Posterior vena cava (tissue), 2 donors: ENCODE data around the gene ZSWIM6. TPM values are rescaled to one million over a fixed set of nuclear protein-coding genes. Genes with fewer than 3 reads are reported as not detected.

Experiments used
- DNase-seq: peaks from one replicate; pipeline ENCODE4 v3.0.0-alpha.2; 2020; ENCODE audit warnings: low spot score
- intact Hi-C, 2 donors: fragments of 100-400 bp; cut with DNase I; formaldehyde crosslinking; loops; one replicate each; pipeline versions ENCODE4 v1.14.1 to v1.14.2; 2022 to 2023
- total RNA-seq, 2 donors: library from RNA; stranded (reverse); fragmentation: NEBNext Ultra II Directional; extraction: Animal tissue kit (Norgen Biotek cat#: 25700); gene quantifications; one replicate each; pipeline ENCODE4 v1.2.1, GENCODE V29; 2021
- donor health status: DM: yes; HTN: yes; CAD: no.
- donor health status: DM: yes; HTN: yes; CAD: no.

Gene ZSWIM6
- total RNA-seq, 2 donors from 2014 or later, result 14.0 to 15.3 TPM

DNA sequence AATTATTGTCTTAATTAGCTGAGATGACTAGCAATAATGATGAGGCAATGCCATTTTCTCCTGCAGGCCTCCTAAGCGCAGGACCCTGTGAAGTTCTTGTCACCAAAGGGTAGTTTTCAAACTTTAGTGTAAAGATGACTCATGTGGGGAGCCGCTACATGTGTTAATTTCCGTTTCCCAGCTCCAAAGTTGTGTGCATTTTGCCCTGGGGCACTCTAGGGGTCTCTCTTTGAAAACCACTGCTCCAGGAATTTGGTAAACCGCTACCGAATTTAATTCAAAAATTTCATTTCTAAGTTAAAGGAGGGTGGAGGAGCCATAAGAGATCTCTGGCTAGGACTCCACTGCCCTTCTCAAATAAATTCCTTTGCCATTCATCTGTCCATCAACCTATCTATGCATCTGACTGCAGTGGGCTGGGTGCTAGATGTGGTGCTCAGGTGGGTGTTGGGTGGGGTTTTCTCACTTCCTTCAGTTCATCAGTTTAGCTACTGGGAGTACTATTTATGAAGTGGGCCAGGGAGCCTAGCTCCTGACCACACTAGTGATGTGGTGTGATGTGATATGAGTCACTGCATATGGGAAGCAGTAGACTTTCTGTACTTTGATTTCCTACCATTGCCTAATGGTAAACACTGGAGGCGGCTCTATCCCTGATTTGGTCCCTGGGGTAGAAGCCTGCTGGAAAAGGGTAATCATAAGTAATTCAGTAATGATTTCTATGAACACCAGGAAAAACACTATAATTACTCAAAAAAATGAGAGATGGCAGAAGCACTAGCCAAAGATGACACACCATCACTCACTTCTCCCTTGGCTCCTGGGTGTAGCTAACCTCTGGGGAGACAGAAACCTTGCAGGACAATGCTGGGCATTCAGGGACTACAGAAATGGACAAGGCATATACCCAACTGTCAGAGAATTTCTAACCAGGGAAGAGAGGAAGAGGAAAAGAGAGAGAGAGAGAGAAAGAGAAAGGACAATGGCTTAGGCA lies 4.0 kb upstream of the ZSWIM6 start:
- DNase-seq, result no peak
- intact Hi-C loops, result loop anchor here in 1 of 2 donors (10.0 kb wide), 1 partner anchor 163 kb away; the partner anchor contains the start of gene SMIM15

DNA sequence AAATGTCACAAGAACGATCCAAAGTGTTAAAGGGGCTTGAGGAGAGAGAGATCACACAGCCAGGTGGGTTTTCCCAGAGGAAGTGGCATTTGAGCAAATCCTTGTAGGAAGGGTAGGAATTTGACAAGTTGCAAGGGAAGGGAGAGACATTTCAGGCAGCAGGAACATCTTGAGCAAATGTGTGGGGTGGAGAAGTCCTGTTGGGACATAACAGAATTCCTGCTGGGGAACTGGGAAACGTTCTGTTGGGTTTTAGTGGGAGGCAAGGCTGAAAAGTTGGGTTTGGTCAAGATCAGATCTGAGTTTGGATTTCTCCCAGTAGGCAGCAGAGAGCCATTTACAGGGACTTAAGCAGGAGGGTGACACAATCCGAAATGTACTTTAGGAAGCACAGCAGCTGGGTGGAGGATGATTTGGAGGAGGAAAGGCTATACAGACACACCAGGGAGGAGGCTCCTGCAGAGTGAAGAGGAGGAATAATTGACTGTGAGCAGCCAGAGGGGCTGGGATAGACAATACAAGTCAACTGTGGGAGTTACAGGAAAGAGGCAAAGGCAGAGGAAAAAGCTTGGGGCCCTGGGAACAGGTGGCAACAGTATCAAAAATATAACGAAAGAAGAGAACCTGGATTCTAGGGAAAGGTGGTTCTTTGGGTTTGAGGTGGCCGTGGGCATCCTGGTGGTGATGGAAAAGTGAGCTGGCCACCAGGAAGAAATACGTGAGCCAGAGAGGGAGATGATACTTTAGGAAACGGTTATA lies 3.1 kb upstream of the ZSWIM6 start:
- intact Hi-C loops, result loop anchor here in 1 of 2 donors (10.0 kb wide), 1 partner anchor 164 kb away; the partner anchor contains the start of gene SMIM15
- DNase-seq, result no peak

DNA sequence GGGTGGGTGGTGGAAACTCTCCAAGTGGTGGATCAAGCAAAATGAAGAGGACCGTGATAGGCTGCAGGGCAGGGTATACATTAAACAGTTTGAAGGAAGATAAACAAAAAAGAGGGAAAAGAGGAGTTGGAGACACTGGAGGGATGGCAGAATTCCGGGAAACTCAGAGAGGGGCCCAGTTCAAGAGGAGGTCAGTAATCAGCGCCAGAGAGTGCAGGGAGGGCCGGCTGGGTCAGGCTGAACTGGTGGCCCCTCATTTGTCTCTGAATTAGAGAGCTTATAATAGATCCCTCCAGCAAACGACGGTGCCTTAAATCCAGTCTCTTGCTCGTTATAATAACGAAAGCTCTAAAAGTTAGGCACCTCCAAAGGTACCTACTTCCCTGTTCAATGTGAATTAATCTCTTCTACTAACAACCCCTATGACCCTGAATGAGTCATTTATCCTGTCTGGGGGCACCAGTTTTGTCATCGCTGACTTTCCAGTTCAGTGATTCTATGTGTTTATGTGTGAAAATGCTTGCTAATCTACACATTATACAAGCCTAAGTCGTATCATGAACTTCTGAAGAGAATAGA lies 2.4 kb upstream of the ZSWIM6 start:
- intact Hi-C loops, result loop anchor here (5.0 to 10.0 kb wide), 4 partner anchors 165 to 385 kb away; partner anchors contain the start of genes ERCC8 (in 1 of the 2), NDUFAF2 (in 1 of the 2) and SMIM15 (in 1 of the 2)
- DNase-seq, result no peak

DNA sequence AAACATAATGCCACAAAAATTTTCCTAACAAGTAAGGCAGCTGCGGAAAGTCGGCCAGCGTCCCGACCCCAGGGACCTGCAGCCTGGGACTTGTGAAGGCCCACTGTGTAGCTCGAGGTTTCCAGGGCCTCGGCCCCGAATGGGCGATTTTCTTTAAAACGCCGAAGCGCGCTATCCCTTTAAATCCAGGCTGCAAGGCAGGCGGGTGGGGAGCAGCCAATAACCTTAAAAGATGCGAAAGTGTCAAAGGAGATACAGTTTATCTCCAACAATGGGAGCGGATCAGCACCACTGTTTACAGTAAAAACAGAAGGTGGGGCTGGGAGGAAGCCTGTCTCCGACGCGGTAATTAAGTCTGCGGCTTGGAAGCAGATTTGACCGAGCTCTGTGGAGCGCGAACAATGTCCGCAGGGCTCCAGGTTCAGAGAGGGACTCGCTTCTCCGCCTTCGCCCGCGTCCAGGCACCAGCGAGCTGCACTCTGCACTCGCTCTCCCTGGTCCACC lies 1.7 kb upstream of the ZSWIM6 start:
- peak; percentile 87 for DNase-seq
- intact Hi-C loops, result loop anchor here (5.0 to 10.0 kb wide), 3 partner anchors 324 to 386 kb away; partner anchors contain the start of genes ERCC8 (in 1 of the 2) and NDUFAF2 (in 1 of the 2)

DNA sequence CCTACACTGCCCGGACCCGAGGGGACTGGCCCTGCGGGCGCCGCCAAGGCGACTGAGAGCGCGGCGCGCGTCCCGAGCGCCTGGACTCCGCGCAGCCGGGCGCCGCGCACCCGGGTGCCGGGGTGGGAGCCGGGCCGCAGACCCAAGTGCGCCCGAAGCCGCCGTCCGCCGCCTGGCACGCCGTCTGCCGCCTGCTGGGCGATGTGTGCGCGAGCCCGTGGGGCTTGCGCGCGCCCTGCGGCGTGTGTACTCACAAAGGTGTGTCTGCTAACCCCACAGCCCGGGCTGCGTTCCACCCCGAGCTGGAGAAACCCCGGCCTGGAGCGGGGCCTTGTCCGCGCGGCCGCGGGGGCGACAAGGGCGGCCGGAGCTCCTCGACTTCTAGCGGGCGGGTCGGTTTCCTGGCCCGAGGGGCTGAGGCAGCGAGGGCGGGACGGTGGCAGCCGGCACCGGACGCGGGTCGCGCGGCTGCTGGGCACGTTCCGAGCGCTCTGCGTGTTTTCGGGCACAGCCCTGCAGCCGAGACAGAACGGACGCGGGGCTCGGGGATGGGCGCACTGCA lies 1.1 kb upstream of the ZSWIM6 start:
- intact Hi-C loops, result loop anchor here (5.0 to 10.0 kb wide), 3 partner anchors 324 to 386 kb away; partner anchors contain the start of genes ERCC8 (in 1 of the 2) and NDUFAF2 (in 1 of the 2)
- peak; percentile 90 for DNase-seq

DNA sequence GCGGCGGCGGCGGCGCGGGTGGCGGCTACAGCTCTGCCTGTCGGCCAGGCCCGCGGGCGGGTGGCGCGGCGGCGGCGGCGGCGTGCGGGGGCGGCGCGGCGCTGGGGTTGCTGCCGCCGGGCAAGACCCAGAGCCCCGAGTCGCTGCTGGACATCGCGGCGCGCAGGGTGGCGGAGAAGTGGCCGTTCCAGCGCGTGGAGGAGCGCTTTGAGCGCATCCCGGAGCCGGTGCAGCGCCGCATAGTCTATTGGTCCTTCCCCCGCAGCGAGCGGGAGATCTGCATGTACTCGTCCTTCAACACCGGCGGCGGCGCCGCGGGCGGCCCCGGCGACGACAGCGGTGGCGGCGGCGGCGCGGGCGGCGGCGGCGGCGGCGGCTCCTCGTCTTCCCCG lies 296 bp downstream of the ZSWIM6 start:
- intact Hi-C loops, result loop anchor here (5.0 to 10.0 kb wide), 3 partner anchors 322 to 388 kb away; partner anchors contain the start of genes ERCC8 (in 1 of the 2) and NDUFAF2 (in 1 of the 2)
- peak; percentile 85 for DNase-seq

DNA sequence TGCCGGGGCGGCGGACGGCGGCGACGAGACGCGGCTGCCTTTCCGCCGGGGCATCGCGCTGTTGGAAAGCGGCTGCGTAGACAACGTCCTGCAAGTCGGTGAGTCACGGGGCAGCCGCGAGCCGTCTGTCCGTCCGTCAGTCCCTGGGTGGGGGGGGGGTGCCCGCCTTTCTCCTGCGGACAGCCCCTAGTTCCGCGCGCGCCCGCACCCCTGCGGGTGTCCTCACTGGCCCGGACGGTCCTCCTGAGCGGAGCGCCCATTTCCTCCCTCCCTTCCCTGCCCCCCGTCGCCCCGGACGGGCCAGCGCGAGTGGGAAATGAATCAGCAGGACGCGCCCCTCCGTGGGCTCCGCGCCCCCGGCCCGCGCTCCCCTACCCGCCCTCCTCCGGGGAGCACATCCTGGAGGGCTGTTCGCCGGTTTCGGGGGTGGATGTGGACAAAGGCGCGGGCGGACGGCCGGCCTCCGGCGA lies 828 bp downstream of the ZSWIM6 start:
- peak; percentile 90 for DNase-seq
- intact Hi-C loops, result loop anchor here (5.0 to 10.0 kb wide), 3 partner anchors 322 to 388 kb away; partner anchors contain the start of genes ERCC8 (in 1 of the 2) and NDUFAF2 (in 1 of the 2)

DNA sequence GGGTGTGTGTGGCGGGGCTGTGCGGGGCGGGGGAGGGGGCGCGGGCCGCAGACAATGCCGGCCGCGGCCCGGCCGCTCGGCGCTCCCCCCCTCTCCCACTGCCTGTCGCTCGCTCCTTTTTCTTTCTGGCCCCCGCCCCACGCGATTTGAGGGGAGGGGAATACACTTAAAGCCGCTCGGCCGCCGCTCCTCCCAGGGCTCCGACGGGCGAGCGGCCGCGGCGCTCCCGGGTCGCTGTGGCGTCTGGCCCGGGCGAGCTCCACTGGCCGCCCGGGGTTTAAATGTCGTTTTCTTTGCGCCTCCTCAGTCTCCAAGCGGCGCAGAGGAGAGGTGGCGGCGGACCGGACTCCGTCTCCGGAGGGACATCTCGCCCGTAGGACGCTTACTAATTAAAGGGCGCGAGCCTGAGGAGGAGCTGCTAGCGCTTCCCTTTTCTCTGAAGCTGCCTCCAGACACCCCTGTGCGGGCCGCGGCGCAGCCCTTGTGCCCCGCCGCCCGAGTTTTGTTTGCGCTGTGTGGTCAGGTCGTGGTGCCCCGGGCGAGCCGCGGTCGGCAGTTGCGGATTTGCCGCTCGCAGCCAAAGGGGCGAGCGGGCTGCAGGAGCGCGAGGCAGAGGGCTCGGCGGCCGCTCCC lies 1.4 kb downstream of the ZSWIM6 start:
- intact Hi-C loops, result loop anchor here (5.0 to 10.0 kb wide), 3 partner anchors 321 to 389 kb away; partner anchors contain the start of genes ERCC8 (in 1 of the 2) and NDUFAF2 (in 1 of the 2)

DNA sequence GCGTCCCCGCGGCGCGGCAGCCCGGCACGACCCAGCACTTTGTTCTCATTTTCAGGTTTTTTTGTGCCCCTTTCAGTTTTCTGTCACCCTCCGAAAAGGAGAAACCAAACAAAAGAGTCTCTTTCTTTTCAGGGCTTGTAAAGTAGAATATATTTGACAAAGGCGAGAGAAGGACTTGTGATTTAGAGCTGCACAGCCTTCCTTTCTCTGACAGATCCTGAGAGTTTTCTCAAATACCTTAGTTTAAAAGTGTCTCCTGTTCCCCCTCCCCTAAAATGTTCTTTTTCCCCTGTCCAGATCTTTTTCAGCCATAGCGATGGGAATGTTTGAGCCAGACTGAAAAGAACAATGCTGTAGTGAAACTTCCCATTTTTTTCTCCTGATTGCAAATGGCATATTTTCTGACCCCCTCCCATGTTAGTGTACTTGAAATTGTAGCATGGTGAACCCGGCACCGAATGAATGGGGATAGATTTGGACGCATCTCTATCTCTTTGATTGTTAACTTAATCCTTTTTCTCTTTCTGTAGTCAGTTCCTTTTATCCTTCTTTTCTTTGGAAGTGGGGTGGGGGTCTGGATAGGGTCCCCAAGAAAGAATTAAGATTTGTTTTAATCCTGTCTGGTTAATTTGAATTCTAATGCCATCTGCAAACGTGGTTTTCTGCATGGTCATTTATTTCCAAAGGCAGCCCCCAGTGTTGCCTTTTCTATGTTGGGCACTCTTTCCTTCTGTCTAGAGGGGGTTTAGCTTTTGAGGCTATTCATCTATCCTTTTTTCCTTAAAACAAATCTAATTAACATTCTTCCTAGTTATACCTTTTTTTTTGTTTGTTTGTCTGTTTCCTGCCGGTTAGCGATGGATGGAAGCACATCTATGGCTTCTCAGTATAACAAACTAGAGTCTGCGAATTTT lies 2.2 kb downstream of the ZSWIM6 start:
- DNase-seq, result no peak
- intact Hi-C loops, result loop anchor here (5.0 to 10.0 kb wide), 3 partner anchors 321 to 389 kb away; partner anchors contain the start of genes ERCC8 (in 1 of the 2) and NDUFAF2 (in 1 of the 2)

More for the DNA sequence above, 1.4 kb downstream of the ZSWIM6 start:
- peak; percentile 84 for DNase-seq

DNA sequence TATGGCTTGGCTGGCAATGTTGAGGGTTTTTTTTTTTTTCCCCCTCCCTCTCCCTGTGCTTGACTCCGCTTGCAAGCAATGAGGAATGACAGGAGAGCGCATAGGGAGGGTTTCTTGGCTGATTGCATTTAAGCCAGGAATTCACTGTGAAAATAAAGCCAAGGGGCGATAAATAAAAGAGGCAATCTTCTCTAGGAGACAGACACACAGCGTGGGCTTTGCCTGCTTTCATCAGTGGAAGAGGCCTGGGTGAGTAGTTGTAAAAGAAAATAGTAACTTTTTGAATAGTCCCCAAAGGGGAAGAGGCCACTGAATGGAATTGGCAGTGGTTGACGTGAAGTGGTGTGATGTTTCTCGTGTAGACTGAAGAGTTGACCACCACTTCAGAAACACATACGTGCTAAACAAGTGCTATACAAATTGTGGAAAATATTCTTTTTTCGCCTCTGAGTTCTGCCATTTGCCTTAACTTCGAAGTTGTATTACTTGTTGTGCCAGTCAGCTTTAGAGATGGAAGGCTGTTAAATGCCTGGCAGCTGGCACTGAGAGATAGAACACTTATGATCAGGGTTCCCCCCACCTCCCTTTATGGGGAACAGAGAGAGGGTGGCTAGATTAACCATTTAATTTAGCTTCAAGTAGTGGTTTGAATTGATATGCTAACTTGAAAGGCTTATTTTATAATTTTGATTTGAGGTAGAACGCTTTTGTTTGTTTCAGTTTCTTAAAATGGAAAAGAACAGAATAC lies 3.0 kb downstream of the ZSWIM6 start:
- no peak for DNase-seq
- intact Hi-C loops, result loop anchor here (5.0 to 10.0 kb wide), 3 partner anchors 320 to 390 kb away; partner anchors contain the start of genes ERCC8 (in 1 of the 2) and NDUFAF2 (in 1 of the 2)

DNA sequence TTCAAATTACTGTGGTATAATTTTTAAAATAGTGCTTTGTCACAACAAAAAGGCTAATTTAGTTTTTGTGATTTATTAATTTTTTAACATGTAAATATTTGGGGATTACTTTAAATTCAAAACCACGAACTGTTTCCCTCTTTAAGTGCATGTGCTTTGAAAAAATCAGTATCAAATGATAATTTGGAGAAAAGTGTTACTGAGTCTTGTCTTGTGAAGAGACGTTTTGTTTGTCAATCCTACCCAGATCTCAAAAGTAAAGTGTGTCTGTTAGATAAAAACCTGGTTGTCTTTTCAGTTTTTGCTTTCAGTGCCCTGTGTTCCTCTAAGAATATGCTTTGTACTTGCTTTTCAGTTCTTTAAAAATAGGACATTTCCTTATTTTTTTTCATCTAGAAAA lies 7.7 kb downstream of the ZSWIM6 start:
- no peak for DNase-seq
- intact Hi-C loops, result loop anchor here (10.0 kb wide), 2 partner anchors 315 to 395 kb away; partner anchors contain the start of genes ERCC8 (in 1 of the 2) and NDUFAF2 (in 1 of the 2)

DNA sequence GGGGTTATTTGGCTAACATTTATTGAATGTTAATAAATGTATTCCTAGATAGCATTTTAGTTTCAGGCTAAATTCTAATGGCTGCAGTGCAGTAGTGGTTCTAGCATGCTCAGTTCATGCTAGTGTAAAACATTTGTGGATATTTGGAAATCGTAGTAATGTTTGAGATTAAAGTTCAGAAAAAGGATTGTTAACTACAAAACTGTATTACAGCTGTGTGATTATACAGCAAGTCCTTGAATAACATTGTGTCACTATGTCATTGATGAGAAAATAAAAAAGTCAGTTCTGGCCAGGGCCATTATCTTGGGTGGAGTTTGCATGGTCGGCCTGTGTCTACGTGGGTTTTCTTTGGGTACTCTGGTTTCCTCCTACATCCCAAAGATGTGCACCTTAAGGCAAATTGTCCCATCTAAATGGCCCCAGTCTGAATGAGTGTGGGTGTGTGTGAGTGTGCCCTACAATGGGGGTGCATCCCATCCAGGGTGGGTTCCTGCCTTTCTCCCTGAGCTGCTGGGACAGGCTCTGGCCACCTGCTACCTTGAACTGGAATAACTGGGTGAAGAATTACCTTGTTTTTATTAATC lies 8.8 kb downstream of the ZSWIM6 start:
- DNase-seq, result no peak
- intact Hi-C loops, result no loop called here

DNA sequence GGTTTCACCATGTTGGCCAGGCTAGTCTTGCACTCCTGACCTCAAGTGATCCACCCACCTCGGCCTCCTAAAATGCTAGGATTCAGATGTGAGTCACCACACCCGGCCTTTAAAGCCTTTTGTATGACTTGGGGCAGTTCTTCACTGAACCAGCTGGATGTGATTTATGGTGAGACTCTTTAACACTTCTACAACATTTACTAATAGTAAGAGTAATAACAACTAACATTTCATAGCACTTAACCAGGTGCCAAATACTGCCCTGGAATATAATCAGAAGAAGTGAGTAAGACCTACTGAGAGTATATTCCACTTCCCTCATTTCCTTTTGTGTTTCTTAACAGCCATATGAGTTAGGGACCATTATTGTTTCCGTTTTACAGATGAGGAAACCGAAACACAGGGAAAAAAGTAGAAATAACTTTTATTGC lies 10.0 kb downstream of the ZSWIM6 start:
- no peak for DNase-seq
- intact Hi-C loops, result no loop called here

DNA sequence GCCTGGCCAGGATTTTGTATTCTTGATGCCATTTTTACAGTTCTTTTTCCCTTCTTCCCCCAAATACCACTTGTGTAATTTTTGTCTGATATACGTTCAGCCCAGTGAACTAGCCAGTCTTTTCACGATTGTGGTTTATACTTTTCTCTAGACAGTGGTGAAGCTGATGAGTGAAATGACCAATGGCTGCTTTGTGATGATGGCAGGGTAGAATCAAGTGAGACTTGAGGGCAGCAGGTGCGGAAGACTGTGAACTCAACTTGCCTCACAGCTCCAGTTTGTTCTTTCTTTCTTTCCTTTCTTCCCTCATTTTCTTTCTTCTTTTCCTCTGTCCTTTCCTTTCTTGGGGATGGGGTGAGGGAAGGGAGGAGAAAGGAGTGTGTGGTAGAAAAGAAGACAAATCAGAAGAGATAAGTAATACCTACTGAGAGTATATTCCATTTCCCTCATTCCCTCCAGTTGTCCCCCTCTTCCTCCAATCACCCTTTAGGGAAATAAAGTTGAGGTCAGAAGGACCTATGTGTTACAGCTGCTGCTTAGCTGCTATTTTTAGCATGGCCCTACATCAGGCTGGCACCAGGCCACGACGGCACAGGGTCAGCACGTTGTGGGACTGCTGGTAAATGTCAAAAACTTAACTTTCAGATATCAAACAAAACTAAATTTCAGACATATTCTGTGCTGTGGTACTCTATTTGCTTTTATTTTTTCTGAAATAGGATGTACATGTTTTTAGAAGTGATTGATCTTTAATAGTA lies 12.3 kb downstream of the ZSWIM6 start:
- intact Hi-C loops, result no loop called here
- no peak for DNase-seq

DNA sequence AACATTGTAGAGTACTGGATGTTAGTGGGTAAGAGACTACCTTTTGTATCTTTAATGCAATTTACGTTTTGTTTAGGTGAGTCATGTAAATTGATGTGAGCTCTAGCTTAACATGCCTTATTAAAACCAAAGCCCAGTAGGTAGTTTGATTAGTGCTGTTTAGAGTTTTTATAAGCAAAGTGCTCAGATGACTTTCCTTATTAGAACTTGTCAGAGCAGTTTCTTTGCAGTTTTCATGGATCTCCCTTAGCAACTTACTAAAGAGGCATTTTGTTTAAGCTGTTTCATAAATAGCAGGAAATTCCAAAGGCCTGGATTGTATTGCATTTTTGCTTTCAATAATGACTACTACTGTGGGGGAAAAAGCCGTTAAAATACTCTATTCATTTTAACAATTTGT lies 14.5 kb downstream of the ZSWIM6 start:
- intact Hi-C loops, result no loop called here

More for the DNA sequence above, 14.5 kb downstream of the ZSWIM6 start:
- DNase-seq, result no peak
